SJCRH30 (cell line): ENCODE results near the gene PIEZO2. TPM values are rescaled to one million over a fixed set of nuclear protein-coding genes. Genes with fewer than 3 reads are reported as not detected.

ENCODE experiments used
- DNase-seq, 2 experiments: peaks; one replicate each; pipeline ENCODE4 v3.0.0-alpha.2; 2015 to 2020
- H3K27ac ChIP-seq: fragments of 250-450 bp; sonication (Bioruptor Pico); 2 replicates; pipeline ENCODE4 v1.5.1; 2020; ENCODE audit warnings: mild to moderate bottlenecking, moderate library complexity
- H3K27me3 ChIP-seq: fragments of 250-450 bp; sonication (Bioruptor Pico); 2 replicates; pipeline ENCODE4 v1.5.1; 2020; ENCODE audit warnings: mild to moderate bottlenecking, moderate library complexity
- H3K36me3 ChIP-seq: fragments of 250-450 bp; sonication (Bioruptor Pico); 2 replicates; pipeline ENCODE4 v1.5.1; 2020; ENCODE audit warnings: mild to moderate bottlenecking, moderate library complexity
- H3K4me1 ChIP-seq: fragments of 250-450 bp; sonication (Bioruptor Pico); 2 replicates; pipeline ENCODE4 v1.5.1; 2020; ENCODE audit warnings: mild to moderate bottlenecking, moderate library complexity
- H3K4me3 ChIP-seq: fragments of 250-450 bp; sonication (Bioruptor Pico); 2 replicates; pipeline ENCODE4 v1.5.1; 2020; ENCODE audit warnings: mild to moderate bottlenecking, moderate library complexity
- H3K9me3 ChIP-seq: fragments of 250-450 bp; sonication (Bioruptor Pico); replicated peaks from 2 replicates; pipeline ENCODE4 v1.5.1; 2020; ENCODE audit warnings: mild to moderate bottlenecking, moderate library complexity
- total RNA-seq: library from RNA; depleted of rRNA; stranded (reverse); fragments of >200 nt; shearing (Covaris generic); gene quantifications from 2 replicates; pipeline ENCODE4 v1.2.3, GENCODE V29; 2014

Gene PIEZO2
- total RNA-seq, 1 experiment from 2014 or later = 0.32 TPM

DNA sequence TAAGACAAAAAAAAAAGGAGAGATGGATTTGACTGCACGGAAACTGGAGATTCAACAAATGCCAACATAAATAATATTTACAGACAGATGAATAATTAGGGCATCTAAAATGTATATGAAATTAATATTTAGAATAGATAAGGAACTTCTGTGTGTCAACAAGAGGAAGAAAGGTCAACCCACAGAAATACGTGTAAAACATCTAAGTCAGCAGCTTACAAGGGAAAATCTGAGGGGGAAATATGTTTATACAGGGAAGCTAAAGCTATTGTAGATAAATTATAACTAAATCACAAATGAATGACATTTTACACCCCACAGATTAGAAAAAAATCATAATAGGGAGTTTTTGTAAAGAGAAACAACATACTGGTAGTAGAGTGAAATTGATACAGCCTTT is 159.9 kb downstream of the PIEZO2 start:
- Histone ChIP-seq H3K9me3 (no peaks in the 10 kb centered on the region), H3K27me3 (no peaks in the 10 kb centered on the region), H3K4me3 (no peak overlapping the region), H3K36me3 (no peaks in the 10 kb centered on the region), H3K4me1 (no peaks in the 10 kb centered on the region), H3K27ac (no peak overlapping the region)
- no peak for DNase-seq

- no peak overlapping the region for H3K4me3 ChIP-seq
Observed at GRCh38 chr18:10985689-10986088, 163.7 kb downstream of the PIEZO2 start.

GRCh38 chr18:10979411-10979810 is 170.0 kb downstream of the PIEZO2 start:
- no peak for DNase-seq
- Histone ChIP-seq H3K27ac (no peak overlapping the region), H3K4me1 (no peaks in the 10 kb centered on the region), H3K4me3 (no peak overlapping the region), H3K36me3 (no peaks in the 10 kb centered on the region), H3K9me3 (no peaks in the 10 kb centered on the region), H3K27me3 (no peaks in the 10 kb centered on the region)

More at GRCh38 chr18:10985689-10986088, 163.7 kb downstream of the PIEZO2 start:
- H3K4me1 ChIP-seq = no peaks in the 10 kb centered on the region
- no peaks in the 10 kb centered on the region for H3K36me3 ChIP-seq
- DNase-seq = no peak
- H3K27ac ChIP-seq = no peak overlapping the region
- no peaks in the 10 kb centered on the region for H3K27me3 ChIP-seq
- no peaks in the 10 kb centered on the region for H3K9me3 ChIP-seq

- no peaks in the 10 kb centered on the region for H3K4me1 ChIP-seq
- H3K36me3 ChIP-seq = no peaks in the 10 kb centered on the region
- no peak overlapping the region for H3K27ac ChIP-seq
- H3K9me3 ChIP-seq = no peaks in the 10 kb centered on the region
- DNase-seq = no peak
- no peak overlapping the region for H3K4me3 ChIP-seq
- H3K27me3 ChIP-seq = no peaks in the 10 kb centered on the region
Observed at GRCh38 chr18:10977042-10977441, 172.3 kb downstream of the PIEZO2 start.

GRCh38 chr18:10973567-10974203 is 175.7 kb downstream of the PIEZO2 start:
- no peaks in the 10 kb centered on the region for H3K36me3 ChIP-seq
- H3K4me1 ChIP-seq = no peaks in the 10 kb centered on the region
- H3K27ac ChIP-seq = no peak overlapping the region
- DNase-seq = no peak
- H3K9me3 ChIP-seq = no peaks in the 10 kb centered on the region
- H3K4me3 ChIP-seq = no peak overlapping the region
- H3K27me3 ChIP-seq = no peaks in the 10 kb centered on the region

DNA sequence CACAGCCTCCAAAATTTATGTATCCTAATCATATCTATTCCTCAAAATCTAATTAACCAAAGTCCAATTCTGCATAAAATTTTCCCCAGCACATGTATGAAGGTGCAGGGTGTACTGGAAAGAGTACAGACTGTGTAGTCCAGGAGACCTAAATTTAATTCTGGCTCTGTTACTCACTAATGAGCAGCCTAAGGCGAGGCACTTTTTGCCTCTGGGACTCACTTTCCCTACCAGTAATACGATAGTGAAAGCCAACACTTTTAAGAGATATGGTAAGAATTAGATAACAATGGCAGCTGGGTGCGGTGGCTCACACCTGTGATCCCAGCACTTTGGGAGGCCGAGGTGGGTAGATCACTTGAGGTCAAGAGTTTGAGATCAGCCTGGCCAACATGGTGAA is 177.7 kb downstream of the PIEZO2 start:
- Histone ChIP-seq H3K27ac (no peak overlapping the region), H3K4me3 (no peak overlapping the region), H3K27me3 (no peaks in the 10 kb centered on the region), H3K9me3 (no peaks in the 10 kb centered on the region), H3K36me3 (no peaks in the 10 kb centered on the region), H3K4me1 (no peaks in the 10 kb centered on the region)
- DNase-seq = no peak

DNA sequence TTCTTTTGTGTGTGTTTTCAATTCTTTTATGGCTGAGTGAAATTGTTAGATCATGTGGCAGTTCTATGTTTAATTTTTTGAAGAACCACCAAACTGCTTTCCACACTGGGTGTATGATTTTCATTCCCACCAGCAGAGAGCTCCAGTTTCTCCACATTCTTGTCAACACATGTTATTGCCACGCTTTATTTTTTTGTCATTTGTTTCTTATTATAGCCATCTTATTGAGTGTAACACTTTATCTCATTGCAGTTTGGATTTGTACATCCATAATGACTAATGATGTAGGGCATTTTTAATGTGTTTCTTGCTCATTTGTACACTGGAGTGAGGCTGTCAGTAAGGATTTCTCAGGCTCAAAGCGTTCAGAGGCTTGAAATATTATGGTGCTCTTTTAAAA is 184.2 kb downstream of the PIEZO2 start:
- no peaks in the 10 kb centered on the region for H3K9me3 ChIP-seq
- H3K27ac ChIP-seq = no peak overlapping the region
- no peak overlapping the region for H3K4me3 ChIP-seq
- no peaks in the 10 kb centered on the region for H3K36me3 ChIP-seq
- no peaks in the 10 kb centered on the region for H3K4me1 ChIP-seq
- no peak for DNase-seq
- H3K27me3 ChIP-seq = no peaks in the 10 kb centered on the region

GRCh38 chr18:10953672-10954071 is 195.7 kb downstream of the PIEZO2 start:
- no peaks in the 10 kb centered on the region for H3K27me3 ChIP-seq
- no peak overlapping the region for H3K4me3 ChIP-seq
- H3K27ac ChIP-seq = no peak overlapping the region
- H3K4me1 ChIP-seq = no peaks in the 10 kb centered on the region
- no peak for DNase-seq
- no peaks in the 10 kb centered on the region for H3K36me3 ChIP-seq
- H3K9me3 ChIP-seq = no peaks in the 10 kb centered on the region

DNA sequence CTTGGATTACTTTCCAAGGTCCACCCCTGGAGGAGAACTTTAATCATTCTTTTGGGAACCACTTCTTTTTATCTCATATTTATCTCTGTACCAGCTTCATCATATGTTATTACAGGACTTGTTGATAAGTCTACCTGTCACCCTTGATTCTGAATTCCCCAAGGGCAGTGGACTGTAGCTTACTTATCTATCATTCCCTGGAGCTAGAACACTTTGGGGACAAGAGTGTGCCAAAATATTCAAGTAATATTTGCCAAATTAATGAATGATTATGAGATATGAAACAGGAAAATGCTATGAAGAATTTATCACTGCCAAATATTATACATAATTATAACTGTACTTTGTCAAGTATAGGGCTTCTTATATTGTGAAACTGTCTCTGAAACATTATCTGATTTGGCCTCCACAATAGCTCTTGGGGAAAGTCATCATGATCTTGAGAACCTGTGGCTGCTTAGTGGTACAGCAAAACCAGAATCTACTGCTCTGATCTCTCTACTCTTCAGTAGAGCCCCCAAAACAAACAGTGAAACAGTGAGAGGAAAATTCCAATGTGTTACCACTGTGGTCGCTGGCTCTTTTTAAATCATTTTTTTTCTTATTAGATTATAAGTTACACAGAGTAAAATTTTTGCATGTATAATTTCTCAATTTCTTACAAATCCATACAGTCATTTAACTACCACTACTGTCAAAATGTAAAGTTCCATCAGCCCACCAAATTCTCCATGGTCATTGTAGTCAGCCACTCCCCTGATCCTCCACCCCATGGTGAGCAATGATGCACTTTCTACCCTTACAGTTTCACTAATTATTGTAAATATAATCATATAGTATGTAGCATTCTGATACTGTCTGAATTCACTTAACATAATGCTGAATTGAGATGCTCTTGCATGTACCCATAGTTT is 197.5 kb downstream of the PIEZO2 start:
- DNase-seq = no peak
- no peaks in the 10 kb centered on the region for H3K4me1 ChIP-seq
- no peak overlapping the region for H3K27ac ChIP-seq
- no peaks in the 10 kb centered on the region for H3K36me3 ChIP-seq
- no peaks in the 10 kb centered on the region for H3K9me3 ChIP-seq
- no peak overlapping the region for H3K4me3 ChIP-seq
- H3K27me3 ChIP-seq = no peaks in the 10 kb centered on the region

- no peaks in the 10 kb centered on the region; the same call in 1 of the 2 replicates for H3K9me3 ChIP-seq
- no peaks in the 10 kb centered on the region for H3K4me1 ChIP-seq
- no peak for DNase-seq
- no peak overlapping the region for H3K4me3 ChIP-seq
- no peaks in the 10 kb centered on the region for H3K36me3 ChIP-seq
- no peak overlapping the region for H3K27ac ChIP-seq
- no peaks in the 10 kb centered on the region for H3K27me3 ChIP-seq
Observed at GRCh38 chr18:10950876-10951630, 198.3 kb downstream of the PIEZO2 start.

DNA sequence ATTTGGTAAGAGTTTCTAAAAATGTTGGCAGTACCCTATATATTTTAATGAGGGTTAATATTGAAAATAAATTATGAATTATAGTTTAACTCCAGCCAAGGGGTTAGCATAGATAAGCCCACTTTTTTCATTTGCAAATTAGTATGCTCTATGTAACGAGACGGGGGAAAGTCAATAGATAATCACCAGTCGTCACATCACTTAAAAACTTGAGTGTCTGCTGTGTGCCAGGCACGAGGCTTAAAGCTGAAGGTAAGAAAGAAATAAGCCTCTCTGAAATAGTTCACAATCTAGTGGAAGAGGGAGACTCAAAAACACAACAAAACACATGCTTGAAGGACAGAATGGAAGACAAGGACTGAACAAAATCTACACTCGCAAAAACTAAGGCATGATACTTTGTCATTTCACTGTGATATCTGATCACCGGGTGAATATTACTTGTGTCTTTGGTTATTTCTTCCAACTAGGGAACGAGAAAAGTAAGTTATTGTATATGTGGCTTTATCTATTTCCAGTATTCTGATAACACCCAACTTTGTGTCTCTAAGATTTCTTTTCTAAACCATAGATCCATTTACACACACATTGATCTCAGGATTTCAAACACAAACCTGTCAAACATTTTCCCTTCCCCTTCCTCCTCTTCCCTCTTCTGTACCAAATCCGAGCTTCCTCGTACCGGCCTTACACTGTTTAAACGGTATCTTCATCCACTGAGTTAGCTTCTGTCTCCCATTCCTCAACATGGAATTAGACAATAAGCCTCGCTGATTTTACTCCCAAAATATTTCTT is 199.1 kb downstream of the PIEZO2 start:
- Histone ChIP-seq H3K4me3 (no peak overlapping the region), H3K4me1 (no peaks in the 10 kb centered on the region), H3K27ac (no peak overlapping the region), H3K36me3 (no peaks in the 10 kb centered on the region), H3K27me3 (no peaks in the 10 kb centered on the region), H3K9me3 (peaks cover 5% of the 10 kb centered on the region; the same call in 1 of the 2 replicates)
- no peak for DNase-seq

DNA sequence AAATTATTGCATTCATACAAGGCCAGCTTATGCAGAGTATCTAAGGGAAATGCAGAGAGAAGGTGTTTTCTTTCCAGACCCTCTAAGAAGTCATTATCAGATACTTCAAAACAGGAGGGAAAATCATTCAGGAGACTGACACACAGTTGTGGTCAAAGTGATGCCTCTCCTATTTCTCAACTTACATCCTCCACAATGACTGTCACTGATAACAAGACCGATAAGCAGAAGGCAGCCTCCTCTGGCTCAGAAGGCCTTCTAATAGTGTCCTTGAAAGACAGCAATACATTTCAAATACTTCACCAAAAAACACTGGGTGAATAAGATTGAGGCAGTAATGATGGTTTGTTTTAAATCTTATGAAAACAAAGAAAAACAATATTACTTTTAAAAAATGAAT is 199.7 kb downstream of the PIEZO2 start:
- DNase-seq = no peak
- Histone ChIP-seq H3K27ac (no peak overlapping the region), H3K27me3 (no peaks in the 10 kb centered on the region), H3K36me3 (no peaks in the 10 kb centered on the region), H3K4me3 (no peak overlapping the region), H3K9me3 (peaks cover 5% of the 10 kb centered on the region; the same call in 1 of the 2 replicates), H3K4me1 (no peaks in the 10 kb centered on the region)

- peaks cover 5% of the 10 kb centered on the region; the same call in 1 of the 2 replicates for H3K9me3 ChIP-seq
- no peaks in the 10 kb centered on the region for H3K36me3 ChIP-seq
- no peaks in the 10 kb centered on the region for H3K27me3 ChIP-seq
- no peak overlapping the region for H3K4me3 ChIP-seq
- H3K27ac ChIP-seq = no peak overlapping the region
- no peak for DNase-seq
- H3K4me1 ChIP-seq = no peaks in the 10 kb centered on the region
Observed at GRCh38 chr18:10948421-10948820, 200.9 kb downstream of the PIEZO2 start.

GRCh38 chr18:10946058-10946457 is 203.3 kb downstream of the PIEZO2 start:
- Histone ChIP-seq H3K9me3 (peaks cover 5% of the 10 kb centered on the region; the same call in 1 of the 2 replicates), H3K4me1 (no peaks in the 10 kb centered on the region), H3K27me3 (no peaks in the 10 kb centered on the region), H3K36me3 (no peaks in the 10 kb centered on the region), H3K4me3 (no peak overlapping the region), H3K27ac (no peak overlapping the region)
- no peak for DNase-seq
